Transverse colon (tissue), 4 donors: ENCODE results near the gene OAS2.
A peak's percentile ranks its signal among the peaks of the same experiment; 100 is the strongest.

ENCODE experiments used
- POLR2A ChIP-seq: fragments of 450-650 bp; IDR thresholded peaks from one replicate; pipeline ENCODE4 v1.6.1; 2016; ENCODE audit warnings: antibody characterized with exemption, mild to moderate bottlenecking, moderate library complexity
- POLR2AphosphoS5 ChIP-seq, 3 donors: sonication (generic); formaldehyde crosslinking; IDR thresholded peaks; one replicate each; pipeline ENCODE4 v1.6.1; 2016; ENCODE audit warnings: antibody characterized with exemption in 3 of 3
- TF ChIP-seq, protein P1 (sequence below), 5 experiments: fragments of 200-600 bp in 3 of 5; fragments of 450-650 bp in 2 of 5; sonication (generic) in 3 of 5; IDR thresholded peaks; 1 replicate in 2 of 5; 2 replicates in 3 of 5; pipeline ENCODE4 v1.5.1; 2016 to 2017; ENCODE audit warnings: antibody characterized with exemption in 5 of 5, inconsistent platforms in 3 of 5, mild to moderate bottlenecking in 2 of 5, moderate library complexity in 1 of 5

GRCh38 chr12:112937741-112938719, 40.3 kb upstream of the OAS2 start, which contains the start of gene OAS3:
- TF ChIP-seq, protein P1, sequence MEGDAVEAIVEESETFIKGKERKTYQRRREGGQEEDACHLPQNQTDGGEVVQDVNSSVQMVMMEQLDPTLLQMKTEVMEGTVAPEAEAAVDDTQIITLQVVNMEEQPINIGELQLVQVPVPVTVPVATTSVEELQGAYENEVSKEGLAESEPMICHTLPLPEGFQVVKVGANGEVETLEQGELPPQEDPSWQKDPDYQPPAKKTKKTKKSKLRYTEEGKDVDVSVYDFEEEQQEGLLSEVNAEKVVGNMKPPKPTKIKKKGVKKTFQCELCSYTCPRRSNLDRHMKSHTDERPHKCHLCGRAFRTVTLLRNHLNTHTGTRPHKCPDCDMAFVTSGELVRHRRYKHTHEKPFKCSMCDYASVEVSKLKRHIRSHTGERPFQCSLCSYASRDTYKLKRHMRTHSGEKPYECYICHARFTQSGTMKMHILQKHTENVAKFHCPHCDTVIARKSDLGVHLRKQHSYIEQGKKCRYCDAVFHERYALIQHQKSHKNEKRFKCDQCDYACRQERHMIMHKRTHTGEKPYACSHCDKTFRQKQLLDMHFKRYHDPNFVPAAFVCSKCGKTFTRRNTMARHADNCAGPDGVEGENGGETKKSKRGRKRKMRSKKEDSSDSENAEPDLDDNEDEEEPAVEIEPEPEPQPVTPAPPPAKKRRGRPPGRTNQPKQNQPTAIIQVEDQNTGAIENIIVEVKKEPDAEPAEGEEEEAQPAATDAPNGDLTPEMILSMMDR (IDR thresholded peaks at IDR 0.05), result peak in 1 of 5 experiments; percentile 16
- TF ChIP-seq POLR2A (peak; percentile 33), POLR2AphosphoS5 (IDR thresholded peaks at IDR 0.05) (peak in 2 of 3 donors; percentile 55)
